MM.1S (cell line): ENCODE data around the gene ZBTB24.

Experiments
- CTCF ChIP-seq: fragments of 300-600 bp; sonication (generic); IDR thresholded peaks from 2 replicates; pipeline ENCODE4 v1.5.1; 2016; ENCODE audit warnings: antibody characterized with exemption, low read length, mixed read lengths
- EZH2 ChIP-seq: fragments of 300-600 bp; sonication (generic); optimal IDR thresholded peaks from 2 replicates; pipeline ENCODE3; 2017; ENCODE audit warnings: low read depth, mild to moderate bottlenecking, antibody characterized with exemption, low read length, mixed read lengths
- EZH2phosphoT487 ChIP-seq: fragments of 300-600 bp; sonication (generic); IDR thresholded peaks from 2 replicates; pipeline ENCODE4 v1.6.1; 2018; ENCODE audit warnings: antibody characterized with exemption, low read length

- TF ChIP-seq CTCF (no peak), EZH2phosphoT487 (no peak), EZH2 (no peak)
Observed at GRCh38 chr6:109445382-109445781, 37.6 kb downstream of the ZBTB24 start.
